Left ventricle myocardium superior (tissue), 1 donor: ENCODE measurements around the gene DST. TPM values are rescaled to one million over a fixed set of nuclear protein-coding genes. Genes with fewer than 3 reads are reported as not detected.
A peak's percentile ranks its signal among the peaks of the same experiment; 100 is the strongest.

ENCODE experiments used
- ATAC-seq: fragments of 200-7000 bp; cut with Tn5 transposase; one replicate; pipeline ENCODE4 v1.9.1; 2020; ENCODE audit warnings: mild to moderate bottlenecking, moderate library complexity
- DNase-seq: peaks from one replicate; pipeline ENCODE4 v3.0.0-alpha.2; 2020
- intact Hi-C: fragments of 100-400 bp; cut with micrococcal nuclease; formaldehyde crosslinking; loops from one replicate; pipeline ENCODE4 v1.11.0; 2022
- long read RNA-seq: library from polyadenylated mRNA; unstranded; transcript quantifications from one replicate; pipeline ENCODE4 v2.0.0, GENCODE V29; 2021
- total RNA-seq: library from RNA; stranded (reverse); fragmentation: NEBNext Ultra II Directional; extraction: Animal tissue kit (Norgen Biotek cat#: 25700); gene quantifications from one replicate; pipeline ENCODE4 v1.2.1, GENCODE V29; 2021
- donor health status: DM: no; HTN: yes; CAD: no; lungs with severe emphysema.

The DST gene
- total RNA-seq = 225 TPM
- long read RNA-seq, partial matches to known transcripts = 66 of 77 reads
- long read RNA-seq, other reads (novel, unspliced or antisense) = 9 of 77 reads

- DNase-seq = no peak
- ATAC-seq = peak; percentile 65
- intact Hi-C loops = loop anchor here (5.0 kb wide), 1 partner anchor 210 kb away; no protein-coding TSS in a partner anchor
These were observed at the start of gene DST for GRCh38 chr6:56642366-56643261. TSS of gene DST (minus strand) at chr6:56642889.

- intact Hi-C loops = no loop called here
- DNase-seq (no peak), ATAC-seq (no peak)
These were observed 49.1 kb upstream of the DST start for GRCh38 chr6:56691814-56692213.

- ATAC-seq = peak; percentile 46
These were observed 48.6 kb upstream of the DST start for GRCh38 chr6:56691286-56691595.

GRCh38 chr6:56690519-56691285 is 48.0 kb upstream of the DST start:
- no peak for ATAC-seq
- no peak for DNase-seq
- intact Hi-C loops = no loop called here

More at GRCh38 chr6:56691286-56691595, 48.6 kb upstream of the DST start:
- DNase-seq = no peak
- intact Hi-C loops = no loop called here

- intact Hi-C loops = no loop called here
- no peak for DNase-seq
These were observed 47.0 kb upstream of the DST start for GRCh38 chr6:56689663-56690062.

GRCh38 chr6:56689114-56689513 is 46.4 kb upstream of the DST start:
- intact Hi-C loops = no loop called here
- ATAC-seq = no peak
- no peak for DNase-seq

More at GRCh38 chr6:56689663-56690062, 47.0 kb upstream of the DST start:
- ATAC-seq = no peak

- intact Hi-C loops = no loop called here
- no peak for ATAC-seq
- DNase-seq = no peak
These were observed 45.8 kb upstream of the DST start for GRCh38 chr6:56688521-56688920.

GRCh38 chr6:56687551-56687950 is 44.9 kb upstream of the DST start:
- ATAC-seq = no peak
- intact Hi-C loops = no loop called here
- no peak for DNase-seq

GRCh38 chr6:56686429-56686828 is 43.7 kb upstream of the DST start:
- intact Hi-C loops = no loop called here
- DNase-seq = no peak
- ATAC-seq = no peak

GRCh38 chr6:56685994-56686393 is 43.3 kb upstream of the DST start:
- no peak for ATAC-seq
- intact Hi-C loops = no loop called here
- no peak for DNase-seq

- DNase-seq = no peak
- intact Hi-C loops = no loop called here
- ATAC-seq = no peak
These were observed 42.5 kb upstream of the DST start for GRCh38 chr6:56685102-56685733.

- peak; percentile 36 for ATAC-seq
- intact Hi-C loops = no loop called here
- no peak for DNase-seq
These were observed 41.8 kb upstream of the DST start for GRCh38 chr6:56684342-56685101.

- DNase-seq = no peak
- ATAC-seq = peak; percentile 95
- intact Hi-C loops = no loop called here
These were observed 41.2 kb upstream of the DST start for GRCh38 chr6:56683882-56684281.

- no peak for ATAC-seq
- intact Hi-C loops = no loop called here
- DNase-seq = no peak
These were observed 39.9 kb upstream of the DST start for GRCh38 chr6:56682635-56683034.

GRCh38 chr6:56677559-56677958 is 34.9 kb upstream of the DST start:
- ATAC-seq (peak; percentile 54), DNase-seq (no peak)
- intact Hi-C loops = no loop called here

- peak; percentile 60 for ATAC-seq
- intact Hi-C loops = no loop called here
- no peak for DNase-seq
These were observed 29.2 kb upstream of the DST start for GRCh38 chr6:56671651-56672461.

GRCh38 chr6:56671160-56671559 is 28.5 kb upstream of the DST start:
- DNase-seq = no peak
- intact Hi-C loops = no loop called here
- no peak for ATAC-seq

GRCh38 chr6:56669041-56669440 is 26.4 kb upstream of the DST start:
- no peak for ATAC-seq
- DNase-seq = no peak
- intact Hi-C loops = no loop called here
